Thymus (tissue), 11 donors: Measurements from ENCODE around the gene EXO5. TPM values are rescaled to one million over a fixed set of nuclear protein-coding genes. Genes with fewer than 3 reads are reported as not detected.
"Not testable (repeated sequence)": the region's sequence is repeated elsewhere in the genome, so short reads cannot be mapped to it uniquely, and the experiment has no call there.

ENCODE experiments used
- DNase-seq, 9 donors: peaks; one replicate each; pipeline ENCODE4 v3.0.0-alpha.2; 2013; ENCODE audit warnings: low spot score in 9 of 9, low read depth in 6 of 9, missing footprints in 1 of 9
- H3K27ac ChIP-seq, 2 donors: one replicate each; pipeline ENCODE4 v1.5.1; 2013; ENCODE audit warnings: control low read depth in 1 of 2, low read depth in 1 of 2, low read length in 1 of 2, mild to moderate bottlenecking in 1 of 2, moderate library complexity in 1 of 2
- H3K27me3 ChIP-seq, 2 donors: one replicate each; pipeline ENCODE4 v1.5.1; 2013; ENCODE audit warnings: low read length in 1 of 2; ENCODE audit not compliant: control insufficient read depth in 2 of 2, insufficient read depth in 1 of 2
- H3K36me3 ChIP-seq, 2 donors: one replicate each; pipeline ENCODE4 v1.5.1; 2013; ENCODE audit warnings: low read length in 1 of 2, mild to moderate bottlenecking in 1 of 2, moderate library complexity in 1 of 2; ENCODE audit not compliant: control insufficient read depth in 2 of 2, insufficient read depth in 2 of 2
- H3K4me1 ChIP-seq, 2 donors: one replicate each; pipeline ENCODE4 v1.5.1; 2013; ENCODE audit warnings: low read length in 2 of 2; ENCODE audit not compliant: control insufficient read depth in 2 of 2, insufficient read depth in 2 of 2
- H3K4me3 ChIP-seq, 2 donors: one replicate each; pipeline ENCODE4 v1.5.1; 2013; ENCODE audit warnings: low read length in 2 of 2, control low read depth in 1 of 2, mild to moderate bottlenecking in 1 of 2
- H3K9me3 ChIP-seq, 2 donors: one replicate each; pipeline ENCODE4 v1.5.1; 2013; ENCODE audit warnings: low read length in 1 of 2, mild to moderate bottlenecking in 1 of 2; ENCODE audit not compliant: control insufficient read depth in 2 of 2, insufficient read depth in 1 of 2
- WGBS: extraction: QIAGEN DNeasy Blood & Tissue Kit; methylation state at CpG from one replicate; pipeline ENCODE4 v1.1.7; 2013; 5-methylcytosine and 5-hydroxymethylcytosine counted together
- polyA plus RNA-seq: library from polyadenylated mRNA; stranded (reverse); fragments of 200-250 nt; gene quantifications from one replicate; pipeline ENCODE4 v1.2.3, GENCODE V29; 2013
- total RNA-seq: library from RNA; stranded (reverse); fragments of 120-200 nt; gene quantifications from one replicate; pipeline ENCODE4 v1.2.4, GENCODE V29; 2013
- donor health status: healthy.

EXO5 gene
- total and polyA plus RNA-seq, 2 donors: 12.1 to 12.2 TPM

GRCh38 chr1:40532844-40533424 lies 24.4 kb downstream of the EXO5 start:
- Histone ChIP-seq H3K9me3 (peaks cover 0 to 6% of the 10 kb centered on the region in 2 donors), H3K4me1 (peaks cover 7 to 8% of the 10 kb centered on the region in 2 donors), H3K4me3 (no peak overlapping the region), H3K36me3 (no peaks in the 10 kb centered on the region), H3K27ac (no peak overlapping the region), H3K27me3 (no peaks in the 10 kb centered on the region)
- DNase-seq: peak in 7 of 9 donors; percentile 34 to 75 (median 46)

GRCh38 chr1:40534589-40534988 lies 26.0 kb downstream of the EXO5 start:
- H3K4me3 ChIP-seq: no peak overlapping the region
- H3K27ac ChIP-seq: no peak overlapping the region
- no peaks in the 10 kb centered on the region for H3K27me3 ChIP-seq
- no peak for DNase-seq
- H3K36me3 ChIP-seq: no peaks in the 10 kb centered on the region
- peaks cover 7 to 8% of the 10 kb centered on the region in 2 donors for H3K4me1 ChIP-seq
- H3K9me3 ChIP-seq: peaks cover 0 to 6% of the 10 kb centered on the region in 2 donors

- H3K9me3 ChIP-seq: no peaks in the 10 kb centered on the region
Measured at GRCh38 chr1:40535732-40536131, 27.2 kb downstream of the EXO5 start.

GRCh38 chr1:40539338-40539737 lies 30.8 kb downstream of the EXO5 start:
- Histone ChIP-seq H3K36me3 (peaks cover 7 to 10% of the 10 kb centered on the region in 2 donors), H3K27me3 (no peaks in the 10 kb centered on the region), H3K27ac (no peak overlapping the region), H3K4me3 (no peak overlapping the region), H3K4me1 (no peaks in the 10 kb centered on the region), H3K9me3 (no peaks in the 10 kb centered on the region)
- WGBS: 98% methylated on average over 7 of the region's 7 CpGs
- DNase-seq: no peak

More at GRCh38 chr1:40535732-40536131, 27.2 kb downstream of the EXO5 start:
- Histone ChIP-seq H3K4me3 (no peak overlapping the region), H3K27ac (no peak overlapping the region), H3K4me1 (peaks cover 7 to 8% of the 10 kb centered on the region in 2 donors), H3K36me3 (peaks cover 0 to 2% of the 10 kb centered on the region in 2 donors), H3K27me3 (no peaks in the 10 kb centered on the region)
- WGBS: 97% methylated on average over 2 of the region's 2 CpGs
- no peak for DNase-seq

- peaks cover 21 to 25% of the 10 kb centered on the region in 2 donors for H3K36me3 ChIP-seq
- no peaks in the 10 kb centered on the region for H3K27me3 ChIP-seq
- WGBS: 98% methylated on average over 4 of the region's 4 CpGs
- H3K4me3 ChIP-seq: no peak overlapping the region
- H3K9me3 ChIP-seq: peaks cover 0 to 3% of the 10 kb centered on the region in 2 donors
- no peak for DNase-seq
- no peak overlapping the region for H3K27ac ChIP-seq
- H3K4me1 ChIP-seq: no peaks in the 10 kb centered on the region
Measured at GRCh38 chr1:40546957-40547356, 38.4 kb downstream of the EXO5 start.

- Histone ChIP-seq H3K4me1 (no peaks in the 10 kb centered on the region), H3K27me3 (no peaks in the 10 kb centered on the region), H3K36me3 (no peaks in the 10 kb centered on the region), H3K9me3 (no peaks in the 10 kb centered on the region), H3K27ac (no peak overlapping the region), H3K4me3 (no peak overlapping the region)
- DNase-seq: no peak
- 67% methylated on average over 4 of the region's 4 CpGs for WGBS
Measured at GRCh38 chr1:40553017-40553416, 44.5 kb downstream of the EXO5 start.

GRCh38 chr1:40554807-40555206 lies 46.2 kb downstream of the EXO5 start:
- H3K27me3 ChIP-seq, H3K27ac ChIP-seq, H3K4me1 ChIP-seq, H3K9me3 ChIP-seq, DNase-seq, H3K4me3 ChIP-seq, H3K36me3 ChIP-seq: not testable (repeated sequence)
- 95% methylated on average over 7 of the region's 7 CpGs for WGBS

GRCh38 chr1:40556121-40556520 lies 47.6 kb downstream of the EXO5 start:
- Histone ChIP-seq H3K36me3 (no peaks in the 10 kb centered on the region), H3K4me3 (no peak overlapping the region), H3K27me3 (no peaks in the 10 kb centered on the region), H3K4me1 (no peaks in the 10 kb centered on the region), H3K9me3 (no peaks in the 10 kb centered on the region), H3K27ac (no peak overlapping the region)
- WGBS: 98% methylated on average over 5 of the region's 5 CpGs
- DNase-seq: no peak

- 96% methylated on average over 1 of the region's 1 CpG for WGBS
Measured at GRCh38 chr1:40558241-40558640, 49.7 kb downstream of the EXO5 start.

More at GRCh38 chr1:40558241-40558640, 49.7 kb downstream of the EXO5 start:
- not testable (repeated sequence) for H3K36me3 ChIP-seq, DNase-seq, H3K4me1 ChIP-seq, H3K27ac ChIP-seq, H3K9me3 ChIP-seq, H3K27me3 ChIP-seq, H3K4me3 ChIP-seq
